Measurements from ENCODE around the gene TNFRSF13B. TPM values are rescaled to one million over a fixed set of nuclear protein-coding genes. Genes with fewer than 3 reads are reported as not detected.

TNFRSF13B gene
- total and polyA plus RNA-seq, 2 donors (not counting 3 experiments of a cell fraction or from before 2014, with no cell fraction given), result not detected

DNA sequence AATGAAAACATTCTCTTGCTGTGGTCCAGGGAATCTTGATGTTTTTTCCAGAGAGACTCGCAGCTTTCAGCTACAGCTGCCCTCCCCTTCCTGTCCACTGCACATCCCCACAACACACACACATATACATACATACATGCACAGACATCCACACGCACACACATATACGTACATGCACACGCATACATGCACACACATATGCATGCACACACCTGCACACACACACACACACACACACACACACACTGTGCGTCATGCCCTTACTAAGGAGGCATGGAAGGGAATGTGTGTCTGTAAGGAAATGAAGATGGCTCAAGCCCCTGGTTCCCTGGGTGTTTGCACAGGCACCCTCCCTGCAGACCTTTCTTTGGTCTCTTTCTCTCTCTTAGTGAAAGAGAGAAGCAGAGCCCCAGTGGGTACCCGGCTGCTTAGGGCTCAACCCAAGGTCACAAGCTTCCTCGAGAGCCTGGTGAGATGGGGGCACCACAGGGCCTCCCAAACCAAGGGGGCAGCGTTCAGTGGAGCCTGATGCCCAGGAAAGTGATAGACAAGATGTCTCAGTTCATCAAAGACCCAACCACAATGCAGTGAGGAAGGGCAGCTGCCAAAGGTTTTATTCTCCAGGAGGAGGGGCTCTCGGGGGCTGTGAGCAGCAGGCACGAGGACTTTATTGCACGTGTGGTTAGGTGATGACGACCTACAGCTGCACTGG lies 33.3 kb downstream of the TNFRSF13B start:
- no peak for TF ChIP-seq JUN (IDR thresholded peaks at IDR 0.05; ENCODE audit: borderline replicate concordance, insufficient read depth, insufficient read length, low read depth)
- TF ChIP-seq, protein P1, sequence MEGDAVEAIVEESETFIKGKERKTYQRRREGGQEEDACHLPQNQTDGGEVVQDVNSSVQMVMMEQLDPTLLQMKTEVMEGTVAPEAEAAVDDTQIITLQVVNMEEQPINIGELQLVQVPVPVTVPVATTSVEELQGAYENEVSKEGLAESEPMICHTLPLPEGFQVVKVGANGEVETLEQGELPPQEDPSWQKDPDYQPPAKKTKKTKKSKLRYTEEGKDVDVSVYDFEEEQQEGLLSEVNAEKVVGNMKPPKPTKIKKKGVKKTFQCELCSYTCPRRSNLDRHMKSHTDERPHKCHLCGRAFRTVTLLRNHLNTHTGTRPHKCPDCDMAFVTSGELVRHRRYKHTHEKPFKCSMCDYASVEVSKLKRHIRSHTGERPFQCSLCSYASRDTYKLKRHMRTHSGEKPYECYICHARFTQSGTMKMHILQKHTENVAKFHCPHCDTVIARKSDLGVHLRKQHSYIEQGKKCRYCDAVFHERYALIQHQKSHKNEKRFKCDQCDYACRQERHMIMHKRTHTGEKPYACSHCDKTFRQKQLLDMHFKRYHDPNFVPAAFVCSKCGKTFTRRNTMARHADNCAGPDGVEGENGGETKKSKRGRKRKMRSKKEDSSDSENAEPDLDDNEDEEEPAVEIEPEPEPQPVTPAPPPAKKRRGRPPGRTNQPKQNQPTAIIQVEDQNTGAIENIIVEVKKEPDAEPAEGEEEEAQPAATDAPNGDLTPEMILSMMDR (IDR thresholded peaks at IDR 0.05; ENCODE audit: extremely low read depth in 1 of 2, insufficient read depth in 1 of 2, low read depth in 1 of 2, low read length in 2 of 2), result no peak
- no peak for TF ChIP-seq FOS (IDR thresholded peaks at IDR 0.05; ENCODE audit: borderline replicate concordance, insufficient read depth, low read length)
- TF ChIP-seq POLR2A (IDR thresholded peaks at IDR 0.05; ENCODE audit: low read depth, low read length), result no peak
- no peak for TF ChIP-seq POLR2AphosphoS5 (IDR thresholded peaks at IDR 0.05; ENCODE audit: insufficient read depth, low read depth, low read length)
- no peak for TF ChIP-seq GATA2 (IDR thresholded peaks at IDR 0.05; ENCODE audit: insufficient read depth, insufficient read length, low read depth, low read length)
- no peak for TF ChIP-seq EZH2 (IDR thresholded peaks at IDR 0.05; ENCODE audit: borderline replicate concordance, low read depth, low read length, severe bottlenecking)
- TF ChIP-seq, protein P2, sequence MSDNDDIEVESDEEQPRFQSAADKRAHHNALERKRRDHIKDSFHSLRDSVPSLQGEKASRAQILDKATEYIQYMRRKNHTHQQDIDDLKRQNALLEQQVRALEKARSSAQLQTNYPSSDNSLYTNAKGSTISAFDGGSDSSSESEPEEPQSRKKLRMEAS (IDR thresholded peaks at IDR 0.05; ENCODE audit: insufficient read depth, insufficient read length), result no peak
- TF ChIP-seq MYC (IDR thresholded peaks at IDR 0.05; ENCODE audit: low read depth, low read length), result no peak
- H4K20me1 ChIP-seq (replicated peaks; ENCODE audit: control insufficient read depth, extremely low read depth, insufficient read depth, low read length), result no peaks in the 10 kb centered on the region
- dilution Hi-C loops (cut with MboI; ENCODE audit: extremely low pct_ligation_motif_present, low sequenced_read_pairs) (no loop called here), intact Hi-C loops (cut with micrococcal nuclease) (no loop called here)
- no peak overlapping the region for H3K9ac ChIP-seq (replicated peaks; ENCODE audit: extremely low read depth, insufficient read depth, low read length)
- no peak overlapping the region for H2AFZ ChIP-seq (ENCODE audit: low read depth, low read length)
- no peaks in the 10 kb centered on the region for H3K4me1 ChIP-seq (ENCODE audit: control insufficient read depth, extremely low read depth, insufficient read depth, low read length)
- ChIA-PET CTCF (interaction anchor here (1.1 kb wide), 1 partner anchor 53 kb away, joined by 4 read pairs; no protein-coding TSS in a partner anchor), POLR2A (no interaction called here)
- no TSS peak for BruUV-seq (replicated peaks)
- FAIRE-seq (no peak), DNase-seq (ENCODE audit: low read depth, low spot score) (no peak)
- no peak overlapping the region for H3K4me3 ChIP-seq (replicated peaks in 1 of 3; ENCODE audit: insufficient read depth in 1 of 3, low read depth in 1 of 3, low read length in 3 of 3)
- H3K4me2 ChIP-seq (ENCODE audit: insufficient read depth, low read length), result no peak overlapping the region
- H3K27me3 ChIP-seq (ENCODE audit: control insufficient read depth in 2 of 2, insufficient read depth in 2 of 2, low read length in 2 of 2), result peaks cover 0 to 3% of the 10 kb centered on the region in 2 experiments
- no peaks in the 10 kb centered on the region for H3K9me3 ChIP-seq (replicated peaks; ENCODE audit: control insufficient read depth, insufficient read depth, low read length)
- no peaks in the 10 kb centered on the region for H3K36me3 ChIP-seq (ENCODE audit: control insufficient read depth in 2 of 2, extremely low read depth in 1 of 2, insufficient read depth in 2 of 2, low read length in 2 of 2)
- H3K9me1 ChIP-seq (replicated peaks; ENCODE audit: control insufficient read depth, extremely low read depth, insufficient read depth, low read length), result no peaks in the 10 kb centered on the region
- H3K27ac ChIP-seq (ENCODE audit: insufficient read depth, low read depth, low read length), result no peak overlapping the region
- H3K79me2 ChIP-seq (ENCODE audit: control insufficient read depth, insufficient read depth, low read length), result no peaks in the 10 kb centered on the region
